Measurements from ENCODE around the gene PRKAG2.

GRCh38 chr7:151756866-151757265 is 120.0 kb downstream of the PRKAG2 start:
- no peak for TF ChIP-seq POLR2A (IDR thresholded peaks at IDR 0.05; ENCODE audit: low read depth, low read length)
- TF ChIP-seq POLR2AphosphoS5 (IDR thresholded peaks at IDR 0.05; ENCODE audit: low read depth, low read length) = no peak
- no peak for TF ChIP-seq SPI1 (IDR thresholded peaks at IDR 0.05; ENCODE audit: low read depth, low read length)
- TF ChIP-seq TAF1 (IDR thresholded peaks at IDR 0.05; ENCODE audit: low read depth, low read length) = no peak
- TF ChIP-seq POU2F2 (IDR thresholded peaks at IDR 0.05; ENCODE audit: low read depth, low read length) = no peak
- TF ChIP-seq PAX5 (IDR thresholded peaks at IDR 0.05; ENCODE audit: insufficient read depth, low read length, severe bottlenecking) = no peak

All from GM12891 (cell line).